GM18951 (cell line): Measurements from ENCODE around the gene BCAS4.

Experiments used
- POLR2A ChIP-seq: IDR thresholded peaks from 4 replicates; pipeline ENCODE4 v1.6.1; 2011; ENCODE audit warnings: mild to moderate bottlenecking; ENCODE audit not compliant: insufficient read length, insufficient read depth; ENCODE audit errors: extremely low read depth
- in situ Hi-C: fragments of 300-500 bp; cut with MboI; formaldehyde crosslinking; loops from one replicate; pipeline ENCODE4 v1.12.0; 2022; ENCODE audit warnings: low sequenced_read_pairs, mixed read lengths, inconsistent platforms; ENCODE audit not compliant: unreplicated experiment

BCAS4 gene

GRCh38 chr20:50813101-50813643, 18.3 kb downstream of the BCAS4 start:
- TF ChIP-seq POLR2A: no peak
- in situ Hi-C loops: loop anchor here (10.0 kb wide), 1 partner anchor 112 kb away; no protein-coding TSS in a partner anchor

DNA sequence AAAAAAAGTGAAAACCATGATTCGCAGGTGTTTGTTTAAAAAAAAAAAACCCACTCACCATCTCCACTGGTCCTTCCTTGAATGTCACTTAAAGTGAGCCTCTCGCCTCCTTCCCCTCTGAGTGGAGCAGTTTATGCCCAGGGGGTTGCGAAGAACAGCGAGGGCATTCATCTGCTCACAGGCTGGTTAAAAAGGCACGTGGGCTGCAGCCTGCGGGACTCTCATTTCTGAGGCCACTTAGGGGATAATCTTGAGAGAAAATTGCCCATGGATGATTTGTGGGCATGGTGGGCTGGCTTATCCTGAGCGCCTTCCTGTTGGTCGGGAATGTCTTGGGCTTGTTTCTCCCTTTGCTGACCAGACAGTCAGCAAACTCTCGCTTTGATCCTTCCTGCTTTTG, 18.9 kb downstream of the BCAS4 start:
- in situ Hi-C loops: loop anchor here (10.0 kb wide), 1 partner anchor 111 kb away; no protein-coding TSS in a partner anchor
- no peak for TF ChIP-seq POLR2A

- TF ChIP-seq POLR2A: no peak
Measured at GRCh38 chr20:50814438-50815161, 19.7 kb downstream of the BCAS4 start.

GRCh38 chr20:50815162-50815989, 20.5 kb downstream of the BCAS4 start:
- in situ Hi-C loops: loop anchor here (10.0 kb wide), 1 partner anchor 109 kb away; no protein-coding TSS in a partner anchor
- TF ChIP-seq POLR2A: peak; percentile 34

More at GRCh38 chr20:50814438-50815161, 19.7 kb downstream of the BCAS4 start:
- in situ Hi-C loops: loop anchor here (10.0 kb wide), 1 partner anchor 110 kb away; no protein-coding TSS in a partner anchor

- no peak for TF ChIP-seq POLR2A
- in situ Hi-C loops: loop anchor here (10.0 kb wide), 1 partner anchor 107 kb away; no protein-coding TSS in a partner anchor
Measured at GRCh38 chr20:50817776-50818172, 22.9 kb downstream of the BCAS4 start.

DNA sequence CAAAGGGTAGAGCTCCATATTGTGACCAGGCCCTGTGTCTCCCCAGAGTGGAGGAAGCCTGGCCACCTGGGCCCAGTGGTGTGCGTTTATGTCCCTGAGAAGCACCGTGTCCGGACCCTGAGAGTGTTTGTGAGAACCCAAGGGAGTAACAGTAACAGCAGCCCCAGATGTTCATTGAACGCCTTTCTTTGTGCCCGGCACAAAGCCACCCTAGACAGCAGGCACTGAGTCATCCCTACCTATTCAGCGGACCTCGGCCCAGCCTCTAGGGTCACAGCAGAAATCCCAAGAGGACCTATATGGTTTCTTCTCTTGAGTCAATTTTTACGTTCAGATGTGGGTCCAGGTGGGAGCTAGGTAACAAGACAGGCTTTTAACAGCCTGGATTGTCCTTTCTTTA, 24.5 kb downstream of the BCAS4 start:
- in situ Hi-C loops: loop anchor here (10.0 kb wide), 1 partner anchor 105 kb away; no protein-coding TSS in a partner anchor
- no peak for TF ChIP-seq POLR2A

- in situ Hi-C loops: no loop called here
- no peak for TF ChIP-seq POLR2A
Measured at GRCh38 chr20:50820515-50821256, 25.8 kb downstream of the BCAS4 start.

GRCh38 chr20:50821257-50821921, 26.5 kb downstream of the BCAS4 start:
- no peak for TF ChIP-seq POLR2A
- in situ Hi-C loops: no loop called here

DNA sequence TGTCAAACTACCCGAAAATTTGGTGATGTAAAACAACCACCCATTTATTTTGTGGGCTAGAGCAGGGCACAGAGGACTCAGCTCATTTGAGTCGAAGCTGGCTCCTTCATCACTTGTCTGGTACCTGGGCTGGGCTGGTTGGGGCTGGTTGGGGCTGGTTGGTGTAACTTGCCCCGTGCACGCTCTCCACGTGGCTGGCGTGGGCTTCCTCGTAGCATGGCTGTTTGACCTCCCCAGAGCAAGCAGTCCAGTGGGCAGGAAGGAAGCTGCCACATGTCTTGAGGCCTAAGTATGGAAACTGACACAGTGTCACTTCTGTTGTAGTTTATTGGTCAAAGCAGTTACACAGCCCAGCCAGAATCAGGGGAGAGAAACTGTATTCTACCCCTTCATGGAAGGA, 27.1 kb downstream of the BCAS4 start:
- in situ Hi-C loops: no loop called here
- no peak for TF ChIP-seq POLR2A

DNA sequence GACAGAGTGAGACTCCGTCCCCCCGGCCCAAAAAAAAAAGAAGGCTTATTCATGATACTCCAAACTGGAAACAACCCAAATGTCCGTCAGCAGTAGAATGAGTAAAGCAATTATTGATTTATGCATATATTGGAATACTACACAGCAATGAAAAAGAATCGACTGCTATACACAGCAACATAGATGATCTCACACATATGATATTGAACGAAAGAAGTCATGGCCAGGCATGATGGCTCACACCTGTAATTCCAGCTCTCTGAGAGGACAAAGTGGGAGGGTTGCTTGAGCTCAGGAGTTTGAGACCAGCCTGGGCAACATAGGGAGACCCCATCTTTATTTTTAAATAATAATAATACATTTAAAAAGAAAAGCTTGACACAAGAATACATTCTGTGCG, 28.5 kb downstream of the BCAS4 start:
- in situ Hi-C loops: no loop called here
- no peak for TF ChIP-seq POLR2A

GRCh38 chr20:50824137-50824536, 29.3 kb downstream of the BCAS4 start:
- TF ChIP-seq POLR2A: no peak
- in situ Hi-C loops: no loop called here

GRCh38 chr20:50826121-50826520, 31.3 kb downstream of the BCAS4 start:
- no peak for TF ChIP-seq POLR2A

More at GRCh38 chr20:50826121-50826520, 31.3 kb downstream of the BCAS4 start:
- in situ Hi-C loops: no loop called here
